Type B pancreatic cell (in vitro differentiated cells): ENCODE data around the gene TEX35. TPM values are rescaled to one million over a fixed set of nuclear protein-coding genes. Genes with fewer than 3 reads are reported as not detected.

Experiments used
- DNase-seq: peaks from one replicate; pipeline ENCODE4 v3.0.0; 2021; ENCODE audit warnings: mixed read lengths; ENCODE audit not compliant: unreplicated experiment; ENCODE audit errors: extremely low spot score
- H3K27ac Mint-ChIP-seq: 2 replicates; pipeline ENCODE4 v1.8.0; 2021; ENCODE audit warnings: mild to moderate bottlenecking, mixed read lengths
- H3K27me3 Mint-ChIP-seq: 2 replicates; pipeline ENCODE4 v1.8.0; 2021; ENCODE audit warnings: mixed read lengths
- H3K36me3 Mint-ChIP-seq: 2 replicates; pipeline ENCODE4 v1.8.0; 2021; ENCODE audit warnings: mixed read lengths
- H3K4me1 Mint-ChIP-seq: one replicate; pipeline ENCODE4 v1.8.0; 2021; ENCODE audit warnings: mixed read lengths; ENCODE audit not compliant: unreplicated experiment
- H3K4me3 Mint-ChIP-seq: 2 replicates; pipeline ENCODE4 v1.8.0; 2021; ENCODE audit warnings: mild to moderate bottlenecking, mixed read lengths
- H3K9me3 Mint-ChIP-seq: 2 replicates; pipeline ENCODE4 v1.8.0; 2021; ENCODE audit warnings: mixed read lengths
- CTCF ChIP-seq: fragments of 200-600 bp; sonication (generic); conservative IDR thresholded peaks from 2 replicates; pipeline ENCODE4 v1.5.0; 2021; ENCODE audit warnings: antibody characterized with exemption, mild to moderate bottlenecking
- total RNA-seq: library from RNA; stranded (reverse); gene quantifications from 2 replicates; pipeline ENCODE4 v1.2.1, GENCODE V29; 2021; ENCODE audit warnings: low replicate concordance

The TEX35 gene
- total RNA-seq, 1 donor from 2014 or later: not detected

GRCh38 chr1:178470411-178470960 is 42.4 kb upstream of the TEX35 start:
- TF ChIP-seq CTCF: no peak
- H3K4me3 Mint-ChIP-seq: peak overlapping the region; percentile 58
- H3K27me3 Mint-ChIP-seq: no peaks in the 10 kb centered on the region
- no peak for DNase-seq
- peaks cover 9% of the 10 kb centered on the region for H3K4me1 Mint-ChIP-seq
- H3K27ac Mint-ChIP-seq: peak overlapping the region; percentile 98
- no peaks in the 10 kb centered on the region for H3K9me3 Mint-ChIP-seq
- H3K36me3 Mint-ChIP-seq: peaks cover 27% of the 10 kb centered on the region

- DNase-seq: no peak
- peaks cover 9% of the 10 kb centered on the region for H3K4me1 Mint-ChIP-seq
- H3K9me3 Mint-ChIP-seq: no peaks in the 10 kb centered on the region
- H3K36me3 Mint-ChIP-seq: peaks cover 13% of the 10 kb centered on the region
- TF ChIP-seq CTCF: no peak
- H3K27ac Mint-ChIP-seq: peak overlapping the region; percentile 98
- no peaks in the 10 kb centered on the region for H3K27me3 Mint-ChIP-seq
- no peak overlapping the region for H3K4me3 Mint-ChIP-seq
Measured at GRCh38 chr1:178472531-178472930, 40.4 kb upstream of the TEX35 start.

- no peak for DNase-seq
- no peak overlapping the region for H3K27ac Mint-ChIP-seq
- no peak overlapping the region for H3K4me3 Mint-ChIP-seq
- TF ChIP-seq CTCF: no peak
- no peaks in the 10 kb centered on the region for H3K9me3 Mint-ChIP-seq
- no peaks in the 10 kb centered on the region for H3K27me3 Mint-ChIP-seq
- no peaks in the 10 kb centered on the region for H3K4me1 Mint-ChIP-seq
- peaks cover 14% of the 10 kb centered on the region for H3K36me3 Mint-ChIP-seq
Measured at GRCh38 chr1:178477373-178477772, 35.5 kb upstream of the TEX35 start.

- H3K27ac Mint-ChIP-seq: no peak overlapping the region
Measured at GRCh38 chr1:178477841-178478240, 35.1 kb upstream of the TEX35 start.

GRCh38 chr1:178483251-178483957 is 29.5 kb upstream of the TEX35 start:
- Mint-ChIP-seq H3K36me3 (peaks cover 8% of the 10 kb centered on the region), H3K9me3 (no peaks in the 10 kb centered on the region), H3K4me1 (peaks cover 6% of the 10 kb centered on the region), H3K27me3 (no peaks in the 10 kb centered on the region), H3K4me3 (no peak overlapping the region), H3K27ac (no peak overlapping the region)
- no peak for TF ChIP-seq CTCF
- no peak for DNase-seq

More at GRCh38 chr1:178477841-178478240, 35.1 kb upstream of the TEX35 start:
- Mint-ChIP-seq H3K36me3 (peaks cover 14% of the 10 kb centered on the region), H3K27me3 (no peaks in the 10 kb centered on the region), H3K4me1 (no peaks in the 10 kb centered on the region), H3K9me3 (no peaks in the 10 kb centered on the region), H3K4me3 (no peak overlapping the region)
- TF ChIP-seq CTCF: no peak
- no peak for DNase-seq
